Measurements from ENCODE around the gene LRRFIP1.

DNA sequence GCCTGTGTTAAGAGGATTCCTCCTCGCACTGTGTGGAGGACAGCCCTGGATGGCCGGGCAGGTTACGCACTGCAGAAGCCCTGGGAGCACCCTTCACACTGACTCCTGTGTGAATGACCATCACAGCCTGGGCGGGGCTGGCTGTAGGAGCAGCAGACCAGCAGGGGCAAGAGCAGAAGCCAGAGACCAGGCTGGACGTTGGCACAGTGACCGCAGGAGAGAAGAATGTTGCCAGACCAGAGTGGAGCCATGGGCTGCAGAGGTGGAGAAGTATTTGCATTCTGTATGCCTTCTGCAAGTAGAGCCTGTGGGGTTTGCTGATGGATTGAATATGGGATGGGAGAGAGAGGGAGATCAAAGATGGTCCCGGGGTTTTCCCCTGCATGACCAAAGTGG is 23.1 kb downstream of the LRRFIP1 start:
- TF ChIP-seq, protein P1, sequence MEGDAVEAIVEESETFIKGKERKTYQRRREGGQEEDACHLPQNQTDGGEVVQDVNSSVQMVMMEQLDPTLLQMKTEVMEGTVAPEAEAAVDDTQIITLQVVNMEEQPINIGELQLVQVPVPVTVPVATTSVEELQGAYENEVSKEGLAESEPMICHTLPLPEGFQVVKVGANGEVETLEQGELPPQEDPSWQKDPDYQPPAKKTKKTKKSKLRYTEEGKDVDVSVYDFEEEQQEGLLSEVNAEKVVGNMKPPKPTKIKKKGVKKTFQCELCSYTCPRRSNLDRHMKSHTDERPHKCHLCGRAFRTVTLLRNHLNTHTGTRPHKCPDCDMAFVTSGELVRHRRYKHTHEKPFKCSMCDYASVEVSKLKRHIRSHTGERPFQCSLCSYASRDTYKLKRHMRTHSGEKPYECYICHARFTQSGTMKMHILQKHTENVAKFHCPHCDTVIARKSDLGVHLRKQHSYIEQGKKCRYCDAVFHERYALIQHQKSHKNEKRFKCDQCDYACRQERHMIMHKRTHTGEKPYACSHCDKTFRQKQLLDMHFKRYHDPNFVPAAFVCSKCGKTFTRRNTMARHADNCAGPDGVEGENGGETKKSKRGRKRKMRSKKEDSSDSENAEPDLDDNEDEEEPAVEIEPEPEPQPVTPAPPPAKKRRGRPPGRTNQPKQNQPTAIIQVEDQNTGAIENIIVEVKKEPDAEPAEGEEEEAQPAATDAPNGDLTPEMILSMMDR (IDR thresholded peaks at IDR 0.05) = no peak
- TF ChIP-seq NFE2L2 (conservative IDR thresholded peaks at IDR 0.05; ENCODE audit: low read length) (no peak), TP53 (CRISPR knock-in tag; IDR thresholded peaks at IDR 0.05) (no peak), CHD2 (IDR thresholded peaks at IDR 0.05; ENCODE audit: low read length, partially characterized antibody) (no peak), SMC3 (IDR thresholded peaks at IDR 0.05) (no peak)
- TF ChIP-seq, protein P2, sequence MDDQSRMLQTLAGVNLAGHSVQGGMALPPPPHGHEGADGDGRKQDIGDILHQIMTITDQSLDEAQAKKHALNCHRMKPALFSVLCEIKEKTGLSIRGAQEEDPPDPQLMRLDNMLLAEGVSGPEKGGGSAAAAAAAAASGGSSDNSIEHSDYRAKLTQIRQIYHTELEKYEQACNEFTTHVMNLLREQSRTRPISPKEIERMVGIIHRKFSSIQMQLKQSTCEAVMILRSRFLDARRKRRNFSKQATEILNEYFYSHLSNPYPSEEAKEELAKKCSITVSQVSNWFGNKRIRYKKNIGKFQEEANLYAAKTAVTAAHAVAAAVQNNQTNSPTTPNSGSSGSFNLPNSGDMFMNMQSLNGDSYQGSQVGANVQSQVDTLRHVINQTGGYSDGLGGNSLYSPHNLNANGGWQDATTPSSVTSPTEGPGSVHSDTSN (IDR thresholded peaks at IDR 0.05) = no peak

Data from A549 (cell line).